GM19025 (cell line): ENCODE results near the gene CMTM5.

Experiments
- ATAC-seq: cut with Tn5 transposase; IDR thresholded peaks from one replicate; pipeline ENCODE4 v1.9.1; 2021; ENCODE audit warnings: mild to moderate bottlenecking, low read depth, moderate library complexity; ENCODE audit not compliant: unreplicated experiment

The CMTM5 gene

GRCh38 chr14:23376482-23377197, at the start of gene CMTM5:
TSS of gene CMTM5 (plus strand) at chr14:23377046. CDS start at chr14:23377252, 206 bp downstream.
- no peak for ATAC-seq

- ATAC-seq = no peak
Observed at GRCh38 chr14:23327947-23328744, 48.7 kb upstream of the CMTM5 start.

DNA sequence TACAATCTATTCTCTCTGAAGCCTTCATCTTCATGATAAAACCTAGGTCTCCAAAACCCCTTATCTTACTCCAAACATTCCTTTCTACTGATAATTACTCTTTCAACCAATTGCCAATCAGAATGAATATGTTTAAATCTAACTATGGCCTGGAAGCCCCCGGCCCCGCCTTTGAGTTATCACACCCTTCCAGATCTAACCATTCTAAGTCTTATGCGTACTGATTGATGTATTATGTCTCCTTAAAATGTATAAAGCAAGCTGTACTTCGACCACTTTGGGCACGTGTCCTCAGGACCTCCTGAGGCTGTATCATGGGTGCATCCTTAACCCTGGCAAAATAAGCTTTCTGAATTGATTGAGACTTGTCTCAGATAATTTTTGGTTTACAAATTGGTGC, 41.2 kb upstream of the CMTM5 start:
- ATAC-seq = no peak

DNA sequence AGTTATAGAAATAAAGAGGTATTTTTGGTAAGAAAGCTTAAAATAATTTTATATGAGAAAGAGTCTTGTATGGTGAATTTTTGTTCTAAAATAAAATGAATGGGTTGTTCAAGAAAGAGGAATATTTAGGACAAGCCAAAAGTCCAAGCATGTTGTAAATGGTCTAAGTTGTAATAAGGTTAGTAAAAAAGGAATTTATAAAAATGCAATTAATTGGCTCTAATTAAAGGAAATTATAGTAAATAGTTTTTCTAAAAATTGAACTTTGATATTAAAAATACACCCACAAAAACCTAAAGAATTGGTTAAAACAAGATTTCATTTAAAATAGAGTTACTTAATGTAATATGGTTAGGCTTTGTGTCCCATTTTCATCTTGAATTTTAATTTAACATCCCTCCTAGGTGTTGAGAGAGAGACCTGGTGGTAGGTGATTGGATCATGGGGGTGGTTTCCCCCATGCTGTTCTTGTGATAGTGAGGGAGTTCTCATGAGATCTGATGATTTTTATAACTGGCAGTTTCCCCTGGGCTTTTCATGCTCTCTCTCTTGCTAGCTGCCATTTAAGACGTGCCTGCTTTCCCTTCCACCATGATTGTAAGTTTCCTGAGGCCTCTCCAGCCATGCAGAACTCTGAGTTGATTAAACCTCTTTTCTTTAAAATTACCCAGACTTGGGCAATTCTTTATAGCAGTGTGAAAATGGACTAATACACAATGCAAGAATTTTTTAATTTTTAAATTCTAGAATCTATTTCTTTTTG, 37.2 kb upstream of the CMTM5 start:
- ATAC-seq = no peak

GRCh38 chr14:23344481-23344880, 32.4 kb upstream of the CMTM5 start:
- ATAC-seq = no peak

DNA sequence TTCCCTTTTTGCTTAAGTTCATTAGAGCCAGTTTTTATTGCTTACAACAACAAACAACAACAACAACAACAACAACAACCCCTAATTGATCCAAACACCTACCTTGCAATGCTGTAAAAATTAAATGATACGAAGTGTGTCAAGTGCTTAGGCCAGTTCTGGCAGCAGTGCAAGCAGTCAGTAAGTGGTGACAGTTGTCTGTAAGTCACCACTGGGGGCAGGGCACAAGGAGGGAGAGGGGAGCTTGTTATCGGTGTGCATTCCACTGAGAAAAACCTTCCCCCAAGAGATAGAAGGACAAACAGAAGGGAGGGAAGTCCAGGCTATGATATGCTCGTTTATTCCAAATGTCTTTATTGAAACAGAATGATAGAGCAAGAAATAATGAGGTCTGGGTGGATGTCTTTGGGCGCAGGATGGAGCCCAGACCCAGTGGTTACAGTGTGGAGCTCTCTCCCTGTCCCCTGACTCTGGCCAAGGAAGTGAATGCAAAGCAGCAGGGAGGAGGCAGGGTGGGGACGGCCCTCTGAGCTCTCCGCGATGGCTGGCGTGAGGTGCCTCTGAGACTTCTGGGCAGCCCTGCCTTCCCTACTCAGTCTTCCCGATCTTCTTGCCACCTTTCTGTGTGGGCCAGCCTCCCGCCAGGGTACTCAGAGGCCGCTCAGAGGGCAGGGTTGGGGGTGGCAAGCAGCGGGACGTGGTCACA, 30.7 kb upstream of the CMTM5 start:
- ATAC-seq = no peak

GRCh38 chr14:23346693-23347405, 30.0 kb upstream of the CMTM5 start:
- ATAC-seq = no peak

DNA sequence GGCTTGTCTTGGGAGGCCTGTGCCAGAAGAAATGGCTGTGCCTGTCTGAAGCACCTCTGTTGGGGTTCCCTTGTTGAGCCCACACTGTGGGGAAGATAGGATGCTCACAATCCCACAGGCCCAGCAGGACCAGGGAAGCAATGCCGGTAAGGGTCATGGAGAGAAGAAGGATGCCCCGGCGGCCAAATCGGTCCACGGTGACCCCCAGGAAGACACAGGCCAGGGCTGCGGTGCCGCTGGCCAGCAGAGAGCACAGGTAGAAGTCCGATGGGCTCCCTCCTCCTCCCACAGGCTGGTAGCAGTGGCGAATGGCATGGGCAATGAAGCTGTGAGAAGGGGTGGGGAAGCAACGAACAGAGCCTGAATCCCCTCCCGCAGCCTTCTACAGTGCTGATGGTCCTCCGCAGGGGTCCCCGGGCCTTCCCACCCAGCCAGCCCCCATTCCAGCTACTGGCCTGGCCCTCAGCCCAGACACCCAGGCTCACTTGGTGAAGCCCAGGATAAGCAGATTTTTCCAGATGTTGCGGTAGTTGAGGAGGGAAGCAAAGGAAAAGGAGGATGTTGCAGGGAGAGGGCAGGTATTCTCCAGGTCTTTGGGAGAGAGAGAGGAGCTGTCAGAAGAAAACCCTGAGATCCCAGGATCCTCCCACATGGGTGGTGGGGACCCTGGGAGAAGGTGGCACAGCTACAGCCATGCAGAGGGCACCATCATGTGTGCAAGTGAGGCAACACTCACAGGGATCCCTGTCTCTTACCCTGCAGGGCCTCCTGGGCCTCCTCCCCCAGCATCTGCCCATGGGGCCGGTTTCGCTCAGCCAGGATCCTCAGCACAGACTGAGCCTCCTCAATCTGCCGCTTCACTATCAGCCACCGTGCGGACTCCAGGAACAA, 29.2 kb upstream of the CMTM5 start:
- ATAC-seq = no peak

DNA sequence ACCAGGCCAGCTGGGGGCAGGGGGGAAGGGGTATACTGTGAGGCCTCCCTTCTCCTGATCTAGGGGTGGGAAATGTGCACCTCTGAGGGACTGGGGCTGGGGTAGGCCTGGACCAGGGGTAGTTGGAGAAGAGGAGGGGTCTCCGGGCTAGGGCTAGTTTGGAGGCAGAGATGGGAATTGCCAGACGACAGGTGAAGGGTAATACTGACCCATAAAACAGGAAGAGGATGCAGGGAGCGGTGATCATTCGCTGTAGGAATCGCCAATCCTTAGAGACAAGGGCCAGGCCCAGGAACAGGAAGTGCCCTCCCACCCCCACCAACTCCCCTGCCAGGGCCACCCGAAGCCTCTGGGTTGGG, 28.6 kb upstream of the CMTM5 start:
- ATAC-seq = no peak

GRCh38 chr14:23349156-23349845, 27.5 kb upstream of the CMTM5 start:
- ATAC-seq = no peak

DNA sequence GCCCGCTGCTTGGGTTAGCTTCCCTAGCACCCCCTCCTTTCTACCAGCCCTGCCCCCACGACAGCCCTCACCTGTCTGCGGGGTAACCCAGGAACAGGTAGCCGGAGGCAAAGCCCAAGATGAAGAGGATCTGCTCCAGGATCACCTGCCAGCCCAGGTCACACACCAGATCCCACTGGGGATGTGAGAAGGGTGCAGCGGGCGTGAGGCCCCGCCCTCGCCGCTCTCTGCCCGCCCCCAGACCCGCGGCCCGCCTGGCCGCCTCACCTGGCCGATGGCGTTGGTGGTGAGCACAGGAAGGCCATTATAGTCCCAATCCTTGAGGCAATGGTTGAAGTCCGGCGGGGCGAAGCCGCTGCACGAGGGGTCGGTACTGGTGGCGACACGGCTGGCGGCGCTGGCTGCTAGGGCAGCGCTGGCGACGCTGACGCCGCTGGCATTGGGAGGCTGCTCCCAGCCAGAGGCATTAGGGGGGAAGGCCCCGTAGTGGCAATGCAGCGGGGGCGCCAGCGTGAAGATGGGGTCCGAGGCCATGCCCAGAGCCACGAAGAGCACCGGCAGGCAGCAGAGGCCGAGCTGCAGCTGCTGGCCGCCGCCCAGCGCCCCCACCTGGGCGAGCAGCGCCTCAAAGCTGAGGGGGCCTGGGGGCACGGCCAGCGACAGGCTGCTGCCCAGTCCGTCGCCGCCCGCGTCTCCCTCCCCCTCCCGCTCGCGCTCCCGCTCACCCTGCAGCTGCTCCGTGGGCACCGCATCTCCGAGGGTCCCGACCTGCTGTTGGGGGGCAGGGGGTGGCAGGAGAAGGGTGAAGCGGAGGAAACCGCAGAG, 25.0 kb upstream of the CMTM5 start:
- no peak for ATAC-seq

GRCh38 chr14:23352506-23353432, 24.1 kb upstream of the CMTM5 start, which contains the start of gene SLC22A17:
TSS of gene SLC22A17 (minus strand) at chr14:23352887.
- ATAC-seq = no peak

GRCh38 chr14:23353433-23353780, 23.4 kb upstream of the CMTM5 start:
- no peak for ATAC-seq

GRCh38 chr14:23354990-23355389, 21.9 kb upstream of the CMTM5 start:
- ATAC-seq = no peak

DNA sequence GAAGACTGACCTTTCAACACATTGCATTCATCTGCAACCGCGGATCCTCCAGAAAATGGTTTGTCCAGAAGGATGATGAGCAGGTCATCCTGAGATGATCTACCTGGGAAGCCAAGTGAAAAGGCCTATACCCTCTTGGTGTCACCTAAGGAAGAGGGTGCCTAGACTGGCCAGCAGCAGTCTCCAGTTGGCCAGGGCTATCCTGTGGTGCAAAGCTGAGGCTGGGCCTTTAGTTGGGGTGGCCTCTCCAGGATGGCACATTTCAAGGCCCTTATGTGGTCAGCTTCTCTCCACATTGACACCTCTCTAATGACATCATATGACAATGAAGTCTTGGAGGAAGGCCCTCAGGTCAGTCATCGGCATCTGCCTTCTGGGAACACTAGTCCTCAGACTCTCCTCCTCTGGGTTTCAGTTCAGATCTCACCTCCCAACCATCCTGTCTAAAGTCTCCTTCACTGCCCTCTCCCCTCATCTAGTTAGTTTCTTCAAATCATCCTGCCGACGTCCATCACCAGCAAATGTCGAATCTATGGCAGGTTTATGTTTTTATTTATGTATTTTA, 20.9 kb upstream of the CMTM5 start:
- no peak for ATAC-seq

- no peak for ATAC-seq
Observed at GRCh38 chr14:23356662-23357061, 20.2 kb upstream of the CMTM5 start.
